BLaER1 (cell line): ENCODE measurements around the gene CDK15.

Source experiments
- H3K27ac ChIP-seq: shearing (Covaris generic); formaldehyde crosslinking; 2 replicates; pipeline ENCODE4 v1.8.1; 2022
- H3K27me3 ChIP-seq: shearing (Covaris generic); formaldehyde crosslinking; 2 replicates; pipeline ENCODE4 v1.8.1; 2022
- H3K36me3 ChIP-seq: shearing (Covaris generic); formaldehyde crosslinking; 2 replicates; pipeline ENCODE4 v1.8.1; 2022
- H3K4me1 ChIP-seq: shearing (Covaris generic); formaldehyde crosslinking; 2 replicates; pipeline ENCODE4 v1.8.1; 2022
- H3K4me2 ChIP-seq: shearing (Covaris generic); formaldehyde crosslinking; 2 replicates; pipeline ENCODE4 v1.8.1; 2022
- H3K4me3 ChIP-seq: shearing (Covaris generic); formaldehyde crosslinking; 2 replicates; pipeline ENCODE4 v1.8.1; 2022
- H3K9ac ChIP-seq: shearing (Covaris generic); formaldehyde crosslinking; 2 replicates; pipeline ENCODE4 v1.8.1; 2022
- H3K9me3 ChIP-seq: shearing (Covaris generic); formaldehyde crosslinking; 2 replicates; pipeline ENCODE4 v1.8.1; 2022
- H4K20me1 ChIP-seq: shearing (Covaris generic); formaldehyde crosslinking; 2 replicates; pipeline ENCODE4 v1.8.1; 2022
- Cebpa-rat ChIP-seq: shearing (Covaris generic); IDR thresholded peaks from 2 replicates; pipeline ENCODE4 v1.8.1; 2022

The CDK15 gene

GRCh38 chr2:201882353-201883090 lies 76.2 kb downstream of the CDK15 start:
- no peak overlapping the region for H3K9ac ChIP-seq
- H3K27ac ChIP-seq: no peak overlapping the region
- H3K4me2 ChIP-seq: peak overlapping the region; percentile 87
- no peak for TF ChIP-seq Cebpa-rat
- peaks cover 22% of the 10 kb centered on the region; the same call in 1 of the 2 replicates for H4K20me1 ChIP-seq
- H3K4me3 ChIP-seq: no peak overlapping the region; the same call in 1 of the 2 replicates
- H3K36me3 ChIP-seq: no peaks in the 10 kb centered on the region
- H3K4me1 ChIP-seq: peaks cover 45% of the 10 kb centered on the region
- no peaks in the 10 kb centered on the region for H3K9me3 ChIP-seq
- no peaks in the 10 kb centered on the region for H3K27me3 ChIP-seq

GRCh38 chr2:201883606-201884369 lies 77.5 kb downstream of the CDK15 start:
- no peaks in the 10 kb centered on the region for H3K9me3 ChIP-seq
- no peak overlapping the region for H3K27ac ChIP-seq
- peaks cover 45% of the 10 kb centered on the region for H3K4me1 ChIP-seq
- H3K36me3 ChIP-seq: no peaks in the 10 kb centered on the region
- no peak overlapping the region for H3K4me3 ChIP-seq
- no peaks in the 10 kb centered on the region for H3K27me3 ChIP-seq
- H3K4me2 ChIP-seq: peak overlapping the region; percentile 87
- no peak for TF ChIP-seq Cebpa-rat
- no peak overlapping the region for H3K9ac ChIP-seq
- H4K20me1 ChIP-seq: peaks cover 22% of the 10 kb centered on the region; the same call in 1 of the 2 replicates

- Histone ChIP-seq H3K36me3 (no peaks in the 10 kb centered on the region), H3K9ac (no peak overlapping the region), H3K4me3 (no peak overlapping the region), H3K27me3 (no peaks in the 10 kb centered on the region), H4K20me1 (peaks cover 18% of the 10 kb centered on the region; the same call in 1 of the 2 replicates), H3K9me3 (no peaks in the 10 kb centered on the region), H3K4me1 (peaks cover 26% of the 10 kb centered on the region), H3K4me2 (no peak overlapping the region), H3K27ac (no peak overlapping the region)
- no peak for TF ChIP-seq Cebpa-rat
Measured at GRCh38 chr2:201886504-201886903, 80.2 kb downstream of the CDK15 start.

DNA sequence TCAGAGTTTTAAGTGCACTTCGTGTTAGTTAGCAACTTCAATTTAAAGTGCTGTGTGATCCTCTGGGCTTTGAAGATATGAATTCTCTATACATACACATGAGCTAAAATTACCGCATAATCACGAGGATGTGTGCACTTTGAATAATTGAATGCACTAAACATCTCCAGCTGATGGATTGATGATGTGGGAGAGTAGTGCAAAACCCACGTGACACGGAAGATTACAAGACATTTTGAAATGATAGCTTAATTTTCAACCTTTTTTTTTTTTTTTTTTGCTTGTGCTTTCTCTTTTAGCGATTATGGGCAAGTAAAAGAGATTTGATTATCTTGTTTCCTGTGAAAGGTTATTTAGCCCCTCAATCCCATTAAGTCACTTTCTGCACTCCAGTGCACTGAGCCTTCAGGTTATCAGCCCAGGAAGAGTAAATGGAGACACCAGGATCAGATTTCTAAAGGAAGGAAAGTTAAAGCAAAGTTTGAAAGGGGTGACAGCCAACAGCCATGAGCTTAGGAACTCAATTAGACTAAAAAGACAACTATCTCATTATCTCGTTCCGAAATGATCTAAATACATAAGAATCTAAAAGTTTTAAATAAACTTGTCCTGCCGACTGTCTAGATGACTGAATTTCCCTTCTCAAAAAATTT lies 81.6 kb downstream of the CDK15 start:
- Histone ChIP-seq H3K4me3 (no peak overlapping the region), H4K20me1 (peaks cover 4% of the 10 kb centered on the region; the same call in 1 of the 2 replicates), H3K4me2 (no peak overlapping the region), H3K27me3 (no peaks in the 10 kb centered on the region), H3K27ac (no peak overlapping the region), H3K9ac (no peak overlapping the region), H3K9me3 (no peaks in the 10 kb centered on the region), H3K4me1 (peaks cover 12% of the 10 kb centered on the region), H3K36me3 (no peaks in the 10 kb centered on the region)
- TF ChIP-seq Cebpa-rat: no peak

DNA sequence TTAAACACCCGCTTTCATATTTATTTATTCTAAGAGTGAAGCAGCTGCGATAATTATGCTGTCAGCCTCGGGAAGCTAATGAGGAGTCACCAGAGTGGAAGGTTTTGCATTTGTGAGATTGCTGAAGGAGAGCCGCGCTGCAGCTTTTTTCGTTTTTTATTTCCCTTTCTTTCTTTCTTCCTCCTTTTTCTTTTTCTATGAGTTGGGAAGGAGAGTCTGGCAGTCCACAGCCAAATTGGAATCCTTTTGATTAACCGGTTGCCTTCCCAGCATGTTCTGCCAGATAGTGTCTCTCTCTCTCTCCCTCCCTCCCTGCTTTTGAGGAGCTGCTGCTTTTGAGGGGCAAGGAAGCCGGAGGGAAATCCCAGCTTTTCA lies 82.1 kb downstream of the CDK15 start:
- Histone ChIP-seq H3K27ac (no peak overlapping the region), H3K9me3 (no peaks in the 10 kb centered on the region), H3K9ac (no peak overlapping the region), H3K36me3 (no peaks in the 10 kb centered on the region), H3K27me3 (no peaks in the 10 kb centered on the region), H3K4me1 (peaks cover 7% of the 10 kb centered on the region), H3K4me3 (no peak overlapping the region), H3K4me2 (no peak overlapping the region), H4K20me1 (no peaks in the 10 kb centered on the region)
- TF ChIP-seq Cebpa-rat: no peak

GRCh38 chr2:201890453-201890852 lies 84.1 kb downstream of the CDK15 start:
- H3K27ac ChIP-seq: no peak overlapping the region
- no peaks in the 10 kb centered on the region for H3K4me1 ChIP-seq
- H3K9me3 ChIP-seq: no peaks in the 10 kb centered on the region
- TF ChIP-seq Cebpa-rat: no peak
- H4K20me1 ChIP-seq: no peaks in the 10 kb centered on the region
- no peaks in the 10 kb centered on the region for H3K36me3 ChIP-seq
- no peak overlapping the region for H3K9ac ChIP-seq
- H3K4me3 ChIP-seq: no peak overlapping the region
- H3K4me2 ChIP-seq: no peak overlapping the region
- H3K27me3 ChIP-seq: no peaks in the 10 kb centered on the region

- no peak overlapping the region for H3K4me3 ChIP-seq
- no peaks in the 10 kb centered on the region for H3K27me3 ChIP-seq
- no peaks in the 10 kb centered on the region for H3K4me1 ChIP-seq
- H3K9ac ChIP-seq: no peak overlapping the region
- H4K20me1 ChIP-seq: no peaks in the 10 kb centered on the region
- no peaks in the 10 kb centered on the region for H3K9me3 ChIP-seq
- no peak overlapping the region for H3K27ac ChIP-seq
- TF ChIP-seq Cebpa-rat: no peak
- H3K4me2 ChIP-seq: no peak overlapping the region
- H3K36me3 ChIP-seq: no peaks in the 10 kb centered on the region
Measured at GRCh38 chr2:201891676-201892075, 85.3 kb downstream of the CDK15 start.

- H3K27me3 ChIP-seq: no peaks in the 10 kb centered on the region
- no peak overlapping the region for H3K4me2 ChIP-seq
- no peak overlapping the region for H3K27ac ChIP-seq
- H3K4me1 ChIP-seq: no peaks in the 10 kb centered on the region
- H3K9me3 ChIP-seq: no peaks in the 10 kb centered on the region
- H4K20me1 ChIP-seq: no peaks in the 10 kb centered on the region
- H3K36me3 ChIP-seq: no peaks in the 10 kb centered on the region
- TF ChIP-seq Cebpa-rat: no peak
- no peak overlapping the region for H3K4me3 ChIP-seq
- H3K9ac ChIP-seq: no peak overlapping the region
Measured at GRCh38 chr2:201892516-201892915, 86.2 kb downstream of the CDK15 start.

GRCh38 chr2:201900362-201900761 lies 94.0 kb downstream of the CDK15 start:
- Histone ChIP-seq H3K27me3 (no peaks in the 10 kb centered on the region), H4K20me1 (no peaks in the 10 kb centered on the region), H3K9me3 (no peaks in the 10 kb centered on the region), H3K4me3 (no peak overlapping the region), H3K27ac (no peak overlapping the region), H3K4me1 (peaks cover 6% of the 10 kb centered on the region; the same call in 1 of the 2 replicates), H3K4me2 (no peak overlapping the region), H3K9ac (no peak overlapping the region), H3K36me3 (no peaks in the 10 kb centered on the region)
- no peak for TF ChIP-seq Cebpa-rat

DNA sequence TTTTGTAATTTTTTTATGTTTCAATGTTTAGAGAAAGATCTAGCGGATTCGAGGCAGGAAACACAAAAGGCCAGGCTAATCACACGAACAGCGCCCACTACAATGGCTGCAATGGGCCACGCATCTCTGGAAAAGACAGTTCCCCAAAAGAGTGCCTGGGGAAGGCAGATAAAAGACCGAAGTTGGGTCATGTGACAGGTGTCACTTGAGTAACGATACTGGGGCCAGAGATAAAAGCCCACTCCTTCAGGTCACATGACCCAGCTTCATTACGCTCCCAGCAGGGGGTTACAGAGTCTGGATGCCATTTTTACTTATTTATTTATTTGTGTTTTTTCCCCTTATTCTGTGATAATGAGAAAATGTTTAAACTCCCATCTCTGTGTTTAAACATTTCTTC lies 95.4 kb downstream of the CDK15 start:
- no peaks in the 10 kb centered on the region for H4K20me1 ChIP-seq
- H3K4me2 ChIP-seq: no peak overlapping the region
- H3K9ac ChIP-seq: no peak overlapping the region
- H3K4me3 ChIP-seq: no peak overlapping the region
- H3K4me1 ChIP-seq: peaks cover 6% of the 10 kb centered on the region; the same call in 1 of the 2 replicates
- no peak for TF ChIP-seq Cebpa-rat
- H3K36me3 ChIP-seq: no peaks in the 10 kb centered on the region
- no peaks in the 10 kb centered on the region for H3K27me3 ChIP-seq
- H3K9me3 ChIP-seq: no peaks in the 10 kb centered on the region
- no peak overlapping the region for H3K27ac ChIP-seq
